Kasumi-1 (cell line): ENCODE measurements around the gene ENDOV.

Experiments
- DNase-seq, 2 experiments: peaks; one replicate each; lab custom pipeline; 2025; lab: John Stamatoyannopoulos, UW

Gene ENDOV

GRCh38 chr17:80416260-80416939, 1.4 kb downstream of the ENDOV start:
- DNase-seq, result no peak

- DNase-seq, result no peak
Observed at GRCh38 chr17:80416940-80417293, 1.9 kb downstream of the ENDOV start.

- no peak for DNase-seq
Observed at GRCh38 chr17:80418589-80418988, 3.6 kb downstream of the ENDOV start.

GRCh38 chr17:80419255-80419654, 4.3 kb downstream of the ENDOV start:
- no peak for DNase-seq

- DNase-seq, result no peak
Observed at GRCh38 chr17:80421381-80422090, 6.6 kb downstream of the ENDOV start.

GRCh38 chr17:80422276-80422675, 7.3 kb downstream of the ENDOV start:
- DNase-seq, result no peak

GRCh38 chr17:80422981-80423380, 8.0 kb downstream of the ENDOV start:
- no peak for DNase-seq

- DNase-seq, result no peak
Observed at GRCh38 chr17:80423536-80424225, 8.7 kb downstream of the ENDOV start.

- no peak for DNase-seq
Observed at GRCh38 chr17:80424261-80424660, 9.3 kb downstream of the ENDOV start.

- no peak for DNase-seq
Observed at GRCh38 chr17:80424878-80425765, 10.2 kb downstream of the ENDOV start.

GRCh38 chr17:80425835-80426426, 11.0 kb downstream of the ENDOV start:
- DNase-seq, result no peak

- DNase-seq, result peak; percentile 75 to 79
Observed at GRCh38 chr17:80426671-80427326, 11.8 kb downstream of the ENDOV start.

- DNase-seq, result no peak
Observed at GRCh38 chr17:80427366-80428282, 12.7 kb downstream of the ENDOV start.

- DNase-seq, result no peak
Observed at GRCh38 chr17:80428363-80428762, 13.4 kb downstream of the ENDOV start.

GRCh38 chr17:80428796-80429195, 13.8 kb downstream of the ENDOV start:
- DNase-seq, result no peak

GRCh38 chr17:80429356-80430275, 14.6 kb downstream of the ENDOV start:
- DNase-seq, result no peak

GRCh38 chr17:80430446-80431245, 15.7 kb downstream of the ENDOV start:
- no peak for DNase-seq
